Bone marrow (tissue), 2 donors: ENCODE results near the gene PDIA4.
"Not testable (repeated sequence)": the region's sequence is repeated elsewhere in the genome, so short reads cannot be mapped to it uniquely, and the experiment has no call there.

ENCODE experiments used
- DNase-seq, 2 donors: peaks; one replicate each; lab custom pipeline; 2025; lab: John Stamatoyannopoulos, UW

The PDIA4 gene

GRCh38 chr7:149003560-149004305, 24.6 kb downstream of the PDIA4 start:
- DNase-seq = no peak

- no peak for DNase-seq
These were observed 25.3 kb downstream of the PDIA4 start for GRCh38 chr7:149003018-149003417.

GRCh38 chr7:149002604-149003003, 25.7 kb downstream of the PDIA4 start:
- DNase-seq = no peak

GRCh38 chr7:149001427-149002068, 26.8 kb downstream of the PDIA4 start:
- DNase-seq = no peak

GRCh38 chr7:149000961-149001360, 27.3 kb downstream of the PDIA4 start:
- no peak for DNase-seq

- no peak for DNase-seq
These were observed 29.1 kb downstream of the PDIA4 start for GRCh38 chr7:148999192-148999591.

- DNase-seq = no peak
These were observed 30.8 kb downstream of the PDIA4 start for GRCh38 chr7:148997497-148997896.

GRCh38 chr7:148994576-148994975, 33.7 kb downstream of the PDIA4 start:
- DNase-seq = no peak

- no peak for DNase-seq
These were observed 35.1 kb downstream of the PDIA4 start for GRCh38 chr7:148993193-148993592.

- no peak for DNase-seq
These were observed 36.8 kb downstream of the PDIA4 start for GRCh38 chr7:148991536-148991935.

- DNase-seq = no peak
These were observed 40.4 kb downstream of the PDIA4 start for GRCh38 chr7:148987751-148988512.

GRCh38 chr7:148987010-148987750, 41.1 kb downstream of the PDIA4 start:
- DNase-seq = peak; percentile 51 to 88

- no peak for DNase-seq
These were observed 41.6 kb downstream of the PDIA4 start for GRCh38 chr7:148986742-148987009.

- DNase-seq = peak; percentile 15 to 46
These were observed 44.8 kb downstream of the PDIA4 start for GRCh38 chr7:148983200-148984146.

- no peak for DNase-seq
These were observed 45.6 kb downstream of the PDIA4 start for GRCh38 chr7:148982654-148983199.

- DNase-seq = no peak
These were observed 48.5 kb downstream of the PDIA4 start for GRCh38 chr7:148979827-148980226.

- DNase-seq = not testable (repeated sequence)
These were observed 49.2 kb downstream of the PDIA4 start for GRCh38 chr7:148979072-148979471.

GRCh38 chr7:148978091-148978490, 50.2 kb downstream of the PDIA4 start:
- no peak for DNase-seq

- DNase-seq = no peak
These were observed 52.4 kb downstream of the PDIA4 start for GRCh38 chr7:148975896-148976295.

GRCh38 chr7:148973256-148973655, 55.0 kb downstream of the PDIA4 start:
- DNase-seq = no peak

- peak in 1 of 2 donors; percentile 47 for DNase-seq
These were observed 55.9 kb downstream of the PDIA4 start for GRCh38 chr7:148972375-148972774.
